Measurements from ENCODE around the gene TAGLN3.
"Not testable (repeated sequence)": the region's sequence is repeated elsewhere in the genome, so short reads cannot be mapped to it uniquely, and the experiment has no call there.

Gene TAGLN3

DNA sequence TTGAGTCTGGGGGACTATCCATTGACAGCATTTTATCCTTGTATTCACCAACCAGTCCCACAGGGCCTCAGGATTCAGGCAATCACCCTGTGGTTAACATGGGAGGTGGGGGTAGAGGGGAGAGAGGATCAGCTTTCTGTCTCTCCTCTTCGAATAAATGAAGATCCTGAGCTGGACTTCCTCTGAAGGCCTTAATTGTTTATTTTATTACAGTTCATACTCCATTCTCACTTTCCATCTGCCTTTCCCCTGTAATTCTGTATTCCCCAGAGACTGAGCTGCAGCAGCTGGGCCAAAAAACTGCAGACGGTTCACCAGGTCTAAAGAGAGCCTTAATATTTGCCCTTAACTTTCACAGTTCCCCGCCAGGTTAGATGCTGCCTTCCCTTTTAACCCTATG, 11.9 kb downstream of the TAGLN3 start:
- DNase-seq (ENCODE audit: low spot score), result no peak

- DNase-seq (ENCODE audit: low spot score), result no peak
These were observed 12.7 kb downstream of the TAGLN3 start for GRCh38 chr3:112011376-112011940.

- no peak for DNase-seq (ENCODE audit: low spot score)
These were observed 13.7 kb downstream of the TAGLN3 start for GRCh38 chr3:112012205-112012992.

GRCh38 chr3:112013058-112013783, 14.5 kb downstream of the TAGLN3 start:
- DNase-seq (ENCODE audit: low spot score), result peak; percentile 68

- no peak for DNase-seq (ENCODE audit: low spot score)
These were observed 15.0 kb downstream of the TAGLN3 start for GRCh38 chr3:112013784-112014143.

GRCh38 chr3:112017091-112017490, 18.4 kb downstream of the TAGLN3 start:
- no peak for DNase-seq (ENCODE audit: low spot score)

DNA sequence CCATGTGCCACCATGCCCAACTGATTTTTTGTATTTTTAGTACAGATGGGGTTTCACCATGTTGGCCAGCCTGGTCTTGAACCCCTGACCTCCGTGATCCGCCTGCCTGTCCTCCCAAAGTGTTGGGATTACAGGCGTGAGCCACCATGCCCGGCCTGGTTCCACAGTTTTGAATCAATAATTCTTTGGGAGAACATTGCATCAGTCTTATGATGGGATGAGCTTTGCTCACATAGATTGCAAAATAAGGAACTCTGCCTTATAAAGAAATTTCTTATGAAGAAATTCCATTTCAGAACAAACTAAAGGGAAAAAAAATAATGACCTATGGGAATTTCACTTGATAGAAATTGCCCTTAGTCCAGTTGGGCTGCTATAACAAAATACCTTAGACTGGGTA, 20.0 kb downstream of the TAGLN3 start:
- no peak for DNase-seq (ENCODE audit: low spot score)

GRCh38 chr3:112019716-112020115, 21.0 kb downstream of the TAGLN3 start:
- DNase-seq (ENCODE audit: low spot score), result no peak

DNA sequence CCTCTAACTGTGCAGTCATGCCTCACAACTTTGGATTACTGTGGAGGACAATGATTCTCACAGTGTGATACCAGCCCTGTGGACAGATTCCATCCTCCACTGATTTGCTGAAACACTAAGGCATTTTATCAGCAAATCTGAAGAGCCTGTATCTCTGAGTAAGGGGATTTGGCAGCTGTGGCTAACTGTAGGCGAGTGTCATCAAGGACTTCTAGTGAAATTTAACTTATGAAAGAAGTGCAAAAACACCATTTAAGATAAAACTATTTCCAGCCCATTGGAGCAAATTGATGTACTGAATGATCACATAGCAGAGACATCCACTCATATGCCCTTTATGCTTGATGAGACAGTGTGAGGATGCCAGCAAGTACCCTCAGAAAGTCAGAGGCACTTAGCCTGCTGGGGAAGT, 22.0 kb downstream of the TAGLN3 start:
- no peak for DNase-seq (ENCODE audit: low spot score)

GRCh38 chr3:112027142-112027541, 28.4 kb downstream of the TAGLN3 start:
- no peak for DNase-seq (ENCODE audit: low spot score)

DNA sequence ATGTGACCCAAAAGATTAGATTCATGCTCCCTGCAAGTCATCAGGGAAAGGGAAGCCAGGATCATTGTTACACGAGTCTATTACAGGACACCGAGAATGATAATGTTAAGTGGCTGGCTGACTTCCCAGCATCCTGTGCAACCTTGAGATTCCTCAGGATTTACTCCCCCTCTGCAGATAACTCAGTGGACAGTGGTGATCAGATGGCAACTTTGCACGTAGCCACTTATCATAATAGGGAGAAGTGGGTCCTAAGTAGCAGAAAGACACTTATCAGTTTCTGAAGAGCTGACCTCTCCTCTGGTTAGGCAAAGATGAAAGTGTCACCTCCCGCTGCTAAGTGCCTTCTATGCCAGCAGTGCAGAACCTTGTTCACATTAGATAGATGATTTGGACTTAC, 29.1 kb downstream of the TAGLN3 start:
- DNase-seq (ENCODE audit: low spot score), result no peak

DNA sequence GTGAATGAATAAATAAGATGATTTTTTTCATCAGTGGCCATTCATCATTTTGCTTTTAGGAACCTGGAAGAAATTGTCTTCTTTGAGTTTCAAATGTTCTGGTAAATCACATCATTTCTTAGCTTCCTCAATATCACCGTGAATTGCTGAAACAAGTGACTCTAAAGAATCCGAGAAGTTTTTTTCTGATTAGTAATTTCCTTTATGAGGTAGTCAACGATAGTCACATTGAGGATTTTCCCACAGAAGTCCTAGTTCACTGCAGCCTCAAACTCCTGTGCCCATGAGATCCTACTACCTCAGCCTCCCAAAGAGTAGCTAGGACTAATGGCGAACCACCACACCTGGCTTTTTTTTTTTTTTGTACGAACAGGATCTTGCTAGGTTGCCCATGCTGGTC, 32.2 kb downstream of the TAGLN3 start:
- DNase-seq (ENCODE audit: low spot score), result no peak

- DNase-seq (ENCODE audit: low spot score), result no peak
These were observed 33.5 kb downstream of the TAGLN3 start for GRCh38 chr3:112032098-112032731.

- no peak for DNase-seq (ENCODE audit: low spot score)
These were observed 35.7 kb downstream of the TAGLN3 start, which contains the start of gene TMPRSS7 for GRCh38 chr3:112034436-112034835. Gene TMPRSS7, plus strand, starts transcription at chr3:112034736. Its CDS starts 110 bp downstream, at chr3:112034846.

- no peak for DNase-seq (ENCODE audit: low spot score)
These were observed 36.5 kb downstream of the TAGLN3 start for GRCh38 chr3:112035241-112035640.

- DNase-seq (ENCODE audit: low spot score), result not testable (repeated sequence)
These were observed 38.5 kb downstream of the TAGLN3 start for GRCh38 chr3:112037194-112037593.

- no peak for DNase-seq (ENCODE audit: low spot score)
These were observed 40.1 kb downstream of the TAGLN3 start for GRCh38 chr3:112038863-112039262.

- no peak for DNase-seq (ENCODE audit: low spot score)
These were observed 42.6 kb downstream of the TAGLN3 start for GRCh38 chr3:112041321-112041720.

DNA sequence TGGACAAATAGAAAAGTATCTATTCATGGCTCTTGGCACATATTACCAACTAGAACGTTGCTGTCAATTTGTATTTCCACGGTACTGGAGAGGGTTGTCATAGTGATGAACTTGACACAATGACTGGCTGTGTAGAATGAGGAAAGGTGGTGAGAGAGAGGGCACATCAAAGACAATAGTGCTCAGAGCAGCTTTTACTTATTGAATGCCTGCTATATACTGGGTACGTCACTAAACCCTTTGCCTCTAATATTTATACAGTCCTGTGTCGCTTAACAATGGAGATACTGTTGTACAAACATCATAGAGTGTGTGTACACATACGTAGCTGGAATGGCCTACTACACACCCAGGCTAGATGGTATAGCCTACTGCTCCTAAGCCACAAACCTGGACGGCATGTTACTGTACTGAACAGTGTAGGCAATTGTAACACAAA, 44.1 kb downstream of the TAGLN3 start:
- DNase-seq (ENCODE audit: low spot score), result peak; percentile 6

DNA sequence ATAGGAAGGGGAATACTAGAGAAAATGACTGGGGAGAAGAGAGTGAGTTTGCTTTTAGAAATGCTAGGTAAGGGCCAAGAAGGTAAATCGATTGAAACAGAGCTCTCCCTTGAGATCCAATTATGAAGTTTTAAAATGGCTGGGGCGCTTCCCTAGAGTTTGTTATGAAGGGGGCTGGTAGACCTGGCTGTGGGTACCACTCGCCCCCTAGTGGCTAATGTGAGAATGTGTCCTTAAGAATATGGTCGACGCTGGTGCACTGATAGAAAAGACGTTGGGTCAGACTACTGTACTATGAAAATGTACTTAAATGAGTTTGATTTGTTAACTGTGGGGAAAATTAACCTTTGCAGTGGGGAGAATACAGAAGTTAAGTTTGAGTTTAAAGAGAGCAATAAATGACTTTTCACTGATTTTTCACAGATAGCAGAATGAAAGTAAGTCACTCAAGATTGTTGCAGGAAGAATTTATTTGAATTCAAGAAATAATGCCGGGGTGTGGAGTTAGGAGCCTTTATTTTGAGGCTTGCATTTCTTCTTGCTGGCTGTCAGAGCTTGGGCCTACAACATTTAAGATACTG, 45.0 kb downstream of the TAGLN3 start:
- DNase-seq (ENCODE audit: low spot score), result peak; percentile 69

- no peak for DNase-seq (ENCODE audit: low spot score)
These were observed 47.9 kb downstream of the TAGLN3 start for GRCh38 chr3:112046599-112046998.

DNA sequence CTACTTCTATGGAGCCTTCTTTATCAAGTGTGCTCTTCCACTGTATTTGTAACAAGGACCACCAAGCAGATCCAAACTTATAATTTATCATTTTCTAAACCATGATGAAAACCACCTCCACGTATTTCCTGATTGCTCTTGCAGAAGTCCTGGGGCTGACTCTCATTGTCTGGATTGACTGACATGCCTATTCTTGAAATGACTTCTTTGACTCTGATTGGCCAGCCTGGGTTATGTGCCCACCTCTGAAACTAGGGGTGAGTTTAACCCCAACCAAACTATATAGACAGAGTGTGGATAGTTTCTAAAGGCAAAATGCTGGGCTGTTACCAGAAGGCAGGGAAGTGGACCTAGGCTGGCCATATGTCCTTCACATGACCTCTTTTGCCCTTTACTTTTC, 48.5 kb downstream of the TAGLN3 start:
- no peak for DNase-seq (ENCODE audit: low spot score)
